Keratinocyte (primary cell): Measurements from ENCODE around the gene HOXB2. TPM values are rescaled to one million over a fixed set of nuclear protein-coding genes. Genes with fewer than 3 reads are reported as not detected.

ENCODE experiments used
- DNase-seq: peaks from one replicate; pipeline ENCODE4 v3.0.0-alpha.2; 2011; ENCODE audit warnings: low read depth, missing footprints, low spot score
- FAIRE-seq: peaks from 2 replicates; lab custom pipeline; 2011; peaks lifted over from hg19 to GRCh38; lab: Jason Lieb, UNC
- H2AFZ ChIP-seq: 2 replicates; pipeline ENCODE4 v1.6.0; 2012; ENCODE audit warnings: low read length, control low read depth, inconsistent platforms; ENCODE audit not compliant: control insufficient read depth
- H3K27ac ChIP-seq: 2 replicates; pipeline ENCODE4 v1.5.1; 2011; ENCODE audit warnings: low read length; ENCODE audit not compliant: control insufficient read depth, insufficient read depth
- H3K27me3 ChIP-seq: 3 replicates; pipeline ENCODE4 v1.6.0; 2011; ENCODE audit warnings: low read length; ENCODE audit not compliant: control insufficient read depth, insufficient read depth; ENCODE audit errors: extremely low read depth
- H3K36me3 ChIP-seq, 2 experiments: 2 replicates in 1 of 2; 3 replicates in 1 of 2; pipeline ENCODE4 v1.5.1; 2011; ENCODE audit warnings: low read length in 2 of 2, mild to moderate bottlenecking in 1 of 2; ENCODE audit not compliant: control insufficient read depth in 2 of 2, insufficient read depth in 2 of 2; ENCODE audit errors: extremely low read depth in 1 of 2
- H3K4me1 ChIP-seq: 3 replicates; pipeline ENCODE4 v1.5.1; 2011; ENCODE audit warnings: low read length; ENCODE audit not compliant: control insufficient read depth, insufficient read depth; ENCODE audit errors: extremely low read depth
- H3K4me2 ChIP-seq: 3 replicates; pipeline ENCODE4 v1.6.0; 2011; ENCODE audit warnings: low read depth, low read length; ENCODE audit not compliant: control insufficient read depth, insufficient read depth; ENCODE audit errors: extremely low read depth
- H3K4me3 ChIP-seq, 3 experiments: fragments of 200-600 bp in 1 of 3; sonication (generic) in 1 of 3; 2 replicates in 2 of 3; 3 replicates in 1 of 3; pipeline ENCODE4 v1.5.1; 2011 to 2016; ENCODE audit warnings: low read length in 3 of 3, mild to moderate bottlenecking in 3 of 3, control low read depth in 2 of 3, inconsistent platforms in 1 of 3, low read depth in 1 of 3, mixed read lengths in 1 of 3, mixed run types in 1 of 3, moderate library complexity in 1 of 3; ENCODE audit not compliant: control insufficient read depth in 2 of 3, insufficient read depth in 2 of 3; ENCODE audit errors: extremely low read depth in 1 of 3
- H3K79me2 ChIP-seq: 2 replicates; pipeline ENCODE4 v1.6.0; 2012; ENCODE audit warnings: low read length; ENCODE audit not compliant: control insufficient read depth, insufficient read depth
- H3K9ac ChIP-seq: 3 replicates; pipeline ENCODE4 v1.6.0; 2011; ENCODE audit warnings: low read length; ENCODE audit not compliant: control insufficient read depth, insufficient read depth; ENCODE audit errors: extremely low read depth
- H3K9me1 ChIP-seq: 3 replicates; pipeline ENCODE4 v1.6.0; 2011; ENCODE audit warnings: low read length; ENCODE audit not compliant: control insufficient read depth, insufficient read depth; ENCODE audit errors: extremely low read depth
- H3K9me3 ChIP-seq: 2 replicates; pipeline ENCODE4 v1.5.1; 2012; ENCODE audit warnings: low read depth, low read length; ENCODE audit not compliant: control insufficient read depth
- H4K20me1 ChIP-seq: 3 replicates; pipeline ENCODE4 v1.6.0; 2011; ENCODE audit warnings: low read length; ENCODE audit not compliant: control insufficient read depth, insufficient read depth; ENCODE audit errors: extremely low read depth
- EZH2 ChIP-seq: IDR thresholded peaks from one replicate; pipeline ENCODE4 v1.6.1; 2012; ENCODE audit warnings: inconsistent platforms, mild to moderate bottlenecking, low read length, moderate library complexity
- dilution Hi-C: fragments of 300-500 bp; cut with MboI; formaldehyde crosslinking; loops from one replicate; pipeline ENCODE4 v1.7.0; 2020; ENCODE audit warnings: low sequenced_read_pairs; ENCODE audit not compliant: extremely low pct_ligation_motif_present
- polyA plus RNA-seq, 5 experiments: library from polyadenylated mRNA; depleted of rRNA in 3 of 5; stranded (reverse) in 3 of 5; stranded (forward) in 1 of 5; unstranded in 1 of 5; fragments of >200 nt; gene quantifications; 1 replicate in 1 of 5; 2 replicates in 3 of 5; 3 replicates in 1 of 5; pipeline versions ENCODE4 v1.2.1 to v1.2.3, GENCODE V29; 2011 to 2012; ENCODE audit warnings: missing spikeins in 2 of 5, low read depth in 1 of 5, low replicate concordance in 1 of 5
- TF ChIP-seq, protein P1 (sequence below), 3 experiments: IDR thresholded peaks in 1 of 3; conservative IDR thresholded peaks in 1 of 3; optimal IDR thresholded peaks in 1 of 3; 2 replicates in 2 of 3; 3 replicates in 1 of 3; pipeline versions ENCODE3 to v1.5.1; 2011; ENCODE audit warnings: low read length in 3 of 3, mild to moderate bottlenecking in 3 of 3, moderate library complexity in 2 of 3, control low read depth in 1 of 3, inconsistent platforms in 1 of 3; ENCODE audit not compliant: insufficient read depth in 2 of 3; ENCODE audit errors: extremely low read depth in 1 of 3

HOXB2 gene
- polyA plus RNA-seq, 1 donor (not counting 4 experiments of a cell fraction or from before 2014, with no cell fraction given): 3.8 TPM

DNA sequence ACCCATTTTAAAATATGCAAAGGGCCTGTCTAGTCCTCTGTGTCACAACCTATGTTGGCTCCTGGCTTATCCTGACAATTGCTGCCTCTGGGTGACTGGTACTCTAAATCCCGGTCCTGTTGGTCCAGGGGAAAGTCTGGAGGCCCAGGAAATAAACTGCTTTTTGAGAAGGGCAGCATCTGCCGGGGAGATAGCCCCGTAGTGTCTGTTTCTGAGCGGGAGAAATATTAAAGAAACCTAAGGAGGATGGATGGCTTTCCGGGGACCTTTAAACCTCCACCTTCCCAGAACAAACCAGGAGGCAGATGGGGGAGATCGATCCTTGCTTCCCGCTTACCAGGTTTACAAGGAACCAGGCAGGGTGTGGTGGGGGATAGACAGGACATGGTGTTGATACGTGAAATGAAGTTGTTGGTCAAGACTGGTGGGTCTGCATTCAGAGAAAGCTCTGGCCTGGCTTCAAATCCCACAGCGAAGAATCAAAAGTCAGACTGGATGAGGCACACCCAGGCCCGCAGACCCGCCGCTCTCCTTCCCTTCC lies 3.8 kb downstream of the HOXB2 start:
- dilution Hi-C loops: no loop called here
- TF ChIP-seq, protein P1, sequence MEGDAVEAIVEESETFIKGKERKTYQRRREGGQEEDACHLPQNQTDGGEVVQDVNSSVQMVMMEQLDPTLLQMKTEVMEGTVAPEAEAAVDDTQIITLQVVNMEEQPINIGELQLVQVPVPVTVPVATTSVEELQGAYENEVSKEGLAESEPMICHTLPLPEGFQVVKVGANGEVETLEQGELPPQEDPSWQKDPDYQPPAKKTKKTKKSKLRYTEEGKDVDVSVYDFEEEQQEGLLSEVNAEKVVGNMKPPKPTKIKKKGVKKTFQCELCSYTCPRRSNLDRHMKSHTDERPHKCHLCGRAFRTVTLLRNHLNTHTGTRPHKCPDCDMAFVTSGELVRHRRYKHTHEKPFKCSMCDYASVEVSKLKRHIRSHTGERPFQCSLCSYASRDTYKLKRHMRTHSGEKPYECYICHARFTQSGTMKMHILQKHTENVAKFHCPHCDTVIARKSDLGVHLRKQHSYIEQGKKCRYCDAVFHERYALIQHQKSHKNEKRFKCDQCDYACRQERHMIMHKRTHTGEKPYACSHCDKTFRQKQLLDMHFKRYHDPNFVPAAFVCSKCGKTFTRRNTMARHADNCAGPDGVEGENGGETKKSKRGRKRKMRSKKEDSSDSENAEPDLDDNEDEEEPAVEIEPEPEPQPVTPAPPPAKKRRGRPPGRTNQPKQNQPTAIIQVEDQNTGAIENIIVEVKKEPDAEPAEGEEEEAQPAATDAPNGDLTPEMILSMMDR (optimal IDR thresholded peaks at IDR 0.05 in 1 of 3, IDR thresholded peaks at IDR 0.05 in 1 of 3, conservative IDR thresholded peaks at IDR 0.05 in 1 of 3; ENCODE audit: extremely low read depth in 1 of 3, insufficient read depth in 2 of 3, low read length in 3 of 3): no peak
- TF ChIP-seq EZH2: no peak
- H3K9me3 ChIP-seq: no peaks in the 10 kb centered on the region
- H3K4me3 ChIP-seq: peak overlapping the region; percentile 13 to 68 (median 54)
- H3K27me3 ChIP-seq: peaks cover 19% of the 10 kb centered on the region
- H3K4me1 ChIP-seq: peaks cover 22% of the 10 kb centered on the region
- no peak for DNase-seq
- no peaks in the 10 kb centered on the region for H4K20me1 ChIP-seq
- H3K9ac ChIP-seq: peak overlapping the region; percentile 74
- FAIRE-seq: peak; percentile 48
- H2AFZ ChIP-seq: peak overlapping the region; percentile 39
- peaks cover 0 to 3% of the 10 kb centered on the region in 2 experiments for H3K36me3 ChIP-seq
- peak overlapping the region; percentile 77 for H3K4me2 ChIP-seq
- peaks cover 13% of the 10 kb centered on the region for H3K79me2 ChIP-seq
- peak overlapping the region; percentile 66 for H3K27ac ChIP-seq
- no peaks in the 10 kb centered on the region for H3K9me1 ChIP-seq

DNA sequence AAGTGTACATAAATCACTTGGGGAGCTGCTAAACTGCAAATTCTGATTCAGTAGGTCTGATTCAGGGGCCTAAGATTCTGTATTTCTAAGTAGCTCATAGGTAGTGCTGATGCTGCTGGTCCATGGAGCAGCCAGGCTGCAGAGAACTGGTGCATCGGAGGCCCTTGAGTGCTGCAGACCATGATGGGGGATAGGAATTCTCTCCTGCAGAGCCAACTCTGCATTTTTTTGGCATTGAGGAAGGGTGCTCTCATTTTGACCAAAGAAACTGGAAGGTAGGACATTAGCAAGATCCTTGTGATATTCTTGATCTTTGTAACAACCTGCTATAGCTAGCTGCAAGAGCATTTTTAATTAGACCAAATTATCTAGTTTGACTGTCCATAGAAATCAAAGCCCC lies 4.7 kb downstream of the HOXB2 start:
- H3K27ac ChIP-seq: no peak overlapping the region
- dilution Hi-C loops: no loop called here
- H3K4me3 ChIP-seq: no peak overlapping the region

More for the DNA sequence above, 4.7 kb downstream of the HOXB2 start:
- H3K9me1 ChIP-seq: no peaks in the 10 kb centered on the region
- no peak overlapping the region for H3K9ac ChIP-seq
- H3K79me2 ChIP-seq: peaks cover 13% of the 10 kb centered on the region
- TF ChIP-seq EZH2: no peak
- TF ChIP-seq, protein P1 (optimal IDR thresholded peaks at IDR 0.05 in 1 of 3, IDR thresholded peaks at IDR 0.05 in 1 of 3, conservative IDR thresholded peaks at IDR 0.05 in 1 of 3; ENCODE audit: extremely low read depth in 1 of 3, insufficient read depth in 2 of 3, low read length in 3 of 3): no peak
- DNase-seq: no peak
- peaks cover 0 to 3% of the 10 kb centered on the region in 2 experiments for H3K36me3 ChIP-seq
- peak; percentile 29 for FAIRE-seq
- no peaks in the 10 kb centered on the region for H4K20me1 ChIP-seq
- H3K4me2 ChIP-seq: no peak overlapping the region
- no peak overlapping the region for H2AFZ ChIP-seq
- H3K27me3 ChIP-seq: peaks cover 19% of the 10 kb centered on the region
- no peaks in the 10 kb centered on the region for H3K9me3 ChIP-seq
- H3K4me1 ChIP-seq: peaks cover 21% of the 10 kb centered on the region
